OCI-LY1 (cell line): ENCODE measurements around the gene HOXA7.
A peak's percentile ranks its signal among the peaks of the same experiment; 100 is the strongest.

ENCODE experiments used
- H2AFZ ChIP-seq: fragments of 200-600 bp; sonication (generic), shearing (Covaris generic); 2 replicates; pipeline ENCODE4 v1.6.0; 2014; ENCODE audit warnings: antibody characterized with exemption, mild to moderate bottlenecking, low read length
- H3F3A ChIP-seq: fragments of 200-600 bp; sonication (generic), shearing (Covaris generic); 2 replicates; pipeline ENCODE4 v1.6.0; 2014; ENCODE audit warnings: mild to moderate bottlenecking, antibody characterized with exemption, low read length, moderate library complexity; ENCODE audit not compliant: insufficient read depth
- H3K27ac ChIP-seq: fragments of 200-600 bp; sonication (generic); 2 replicates; pipeline ENCODE4 v1.5.1; 2014; ENCODE audit warnings: low read length, mixed run types, mild to moderate bottlenecking, low read depth; ENCODE audit not compliant: poor library complexity, severe bottlenecking
- H3K27me3 ChIP-seq: fragments of 200-600 bp; sonication (generic); 2 replicates; pipeline ENCODE4 v1.6.0; 2014; ENCODE audit warnings: antibody characterized with exemption, mild to moderate bottlenecking, low read length, moderate library complexity; ENCODE audit not compliant: insufficient read depth
- H3K36me3 ChIP-seq: fragments of 200-600 bp; sonication (generic); 2 replicates; pipeline ENCODE4 v1.6.1; 2014; ENCODE audit warnings: mild to moderate bottlenecking, antibody characterized with exemption, low read length, moderate library complexity, mixed read lengths; ENCODE audit not compliant: insufficient read depth
- H3K4me1 ChIP-seq: fragments of 200-600 bp; sonication (generic); 2 replicates; pipeline ENCODE4 v1.5.1; 2014; ENCODE audit warnings: mild to moderate bottlenecking, low read length, moderate library complexity; ENCODE audit not compliant: insufficient read depth, severe bottlenecking
- H3K4me2 ChIP-seq: fragments of 200-600 bp; sonication (generic), shearing (Covaris generic); 2 replicates; pipeline ENCODE4 v1.6.1; 2014; ENCODE audit warnings: low read length
- H3K4me3 ChIP-seq: fragments of 200-600 bp; sonication (generic); 2 replicates; pipeline ENCODE4 v1.5.1; 2014; ENCODE audit warnings: low read length, low read depth, mild to moderate bottlenecking, mixed read lengths; ENCODE audit not compliant: poor library complexity, severe bottlenecking
- H3K79me2 ChIP-seq: fragments of 200-600 bp; shearing (Covaris generic); 2 replicates; pipeline ENCODE4 v1.6.1; 2016; ENCODE audit warnings: mixed run types, low read length, mixed read lengths; ENCODE audit not compliant: insufficient read depth
- H3K9ac ChIP-seq: fragments of 200-600 bp; sonication (generic), shearing (Covaris generic); 2 replicates; pipeline ENCODE4 v1.6.1; 2014; ENCODE audit warnings: mild to moderate bottlenecking, low read length, mixed read lengths
- H3K9me2 ChIP-seq: fragments of 200-600 bp; sonication (generic), shearing (Covaris generic); 2 replicates; pipeline ENCODE4 v1.6.1; 2014; ENCODE audit warnings: low read depth, mild to moderate bottlenecking, low read length, mixed read lengths
- H3K9me3 ChIP-seq: fragments of 200-600 bp; shearing (Covaris generic); 2 replicates; pipeline ENCODE4 v1.6.1; 2014; ENCODE audit warnings: low read length, mixed read lengths
- H4K20me1 ChIP-seq: fragments of 200-600 bp; sonication (generic), shearing (Covaris generic); 2 replicates; pipeline ENCODE4 v1.6.0; 2016; ENCODE audit warnings: mild to moderate bottlenecking, low read length; ENCODE audit not compliant: insufficient read depth
- EZH2 ChIP-seq: fragments of 200-600 bp; sonication (generic), shearing (Covaris generic); IDR thresholded peaks from 2 replicates; pipeline ENCODE4 v1.8.0; 2017; ENCODE audit warnings: borderline replicate concordance, mixed run types, mild to moderate bottlenecking, antibody characterized with exemption, low read length, moderate library complexity, mixed read lengths
- TF ChIP-seq, protein P1 (sequence below): fragments of 200-600 bp; sonication (generic), shearing (Covaris generic); IDR thresholded peaks from 2 replicates; pipeline ENCODE4 v1.5.1; 2017; ENCODE audit warnings: mild to moderate bottlenecking, antibody characterized with exemption, low read length, moderate library complexity, mixed read lengths

The HOXA7 gene

GRCh38 chr7:27152816-27153442 is 3.5 kb downstream of the HOXA7 start:
- Histone ChIP-seq H3K79me2 (no peaks in the 10 kb centered on the region), H3F3A (no peaks in the 10 kb centered on the region), H3K4me2 (peak overlapping the region; percentile 91; the same call in 1 of the 2 replicates), H3K36me3 (no peaks in the 10 kb centered on the region), H3K27ac (no peak overlapping the region), H3K4me3 (peak overlapping the region; percentile 63), H3K9me2 (no peaks in the 10 kb centered on the region), H3K9ac (no peak overlapping the region), H4K20me1 (no peaks in the 10 kb centered on the region), H2AFZ (no peak overlapping the region), H3K9me3 (no peaks in the 10 kb centered on the region), H3K27me3 (peaks cover 20% of the 10 kb centered on the region; the same call in 1 of the 2 replicates), H3K4me1 (peaks cover 42% of the 10 kb centered on the region)
- no peak for TF ChIP-seq EZH2
- TF ChIP-seq, protein P1, sequence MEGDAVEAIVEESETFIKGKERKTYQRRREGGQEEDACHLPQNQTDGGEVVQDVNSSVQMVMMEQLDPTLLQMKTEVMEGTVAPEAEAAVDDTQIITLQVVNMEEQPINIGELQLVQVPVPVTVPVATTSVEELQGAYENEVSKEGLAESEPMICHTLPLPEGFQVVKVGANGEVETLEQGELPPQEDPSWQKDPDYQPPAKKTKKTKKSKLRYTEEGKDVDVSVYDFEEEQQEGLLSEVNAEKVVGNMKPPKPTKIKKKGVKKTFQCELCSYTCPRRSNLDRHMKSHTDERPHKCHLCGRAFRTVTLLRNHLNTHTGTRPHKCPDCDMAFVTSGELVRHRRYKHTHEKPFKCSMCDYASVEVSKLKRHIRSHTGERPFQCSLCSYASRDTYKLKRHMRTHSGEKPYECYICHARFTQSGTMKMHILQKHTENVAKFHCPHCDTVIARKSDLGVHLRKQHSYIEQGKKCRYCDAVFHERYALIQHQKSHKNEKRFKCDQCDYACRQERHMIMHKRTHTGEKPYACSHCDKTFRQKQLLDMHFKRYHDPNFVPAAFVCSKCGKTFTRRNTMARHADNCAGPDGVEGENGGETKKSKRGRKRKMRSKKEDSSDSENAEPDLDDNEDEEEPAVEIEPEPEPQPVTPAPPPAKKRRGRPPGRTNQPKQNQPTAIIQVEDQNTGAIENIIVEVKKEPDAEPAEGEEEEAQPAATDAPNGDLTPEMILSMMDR = no peak

DNA sequence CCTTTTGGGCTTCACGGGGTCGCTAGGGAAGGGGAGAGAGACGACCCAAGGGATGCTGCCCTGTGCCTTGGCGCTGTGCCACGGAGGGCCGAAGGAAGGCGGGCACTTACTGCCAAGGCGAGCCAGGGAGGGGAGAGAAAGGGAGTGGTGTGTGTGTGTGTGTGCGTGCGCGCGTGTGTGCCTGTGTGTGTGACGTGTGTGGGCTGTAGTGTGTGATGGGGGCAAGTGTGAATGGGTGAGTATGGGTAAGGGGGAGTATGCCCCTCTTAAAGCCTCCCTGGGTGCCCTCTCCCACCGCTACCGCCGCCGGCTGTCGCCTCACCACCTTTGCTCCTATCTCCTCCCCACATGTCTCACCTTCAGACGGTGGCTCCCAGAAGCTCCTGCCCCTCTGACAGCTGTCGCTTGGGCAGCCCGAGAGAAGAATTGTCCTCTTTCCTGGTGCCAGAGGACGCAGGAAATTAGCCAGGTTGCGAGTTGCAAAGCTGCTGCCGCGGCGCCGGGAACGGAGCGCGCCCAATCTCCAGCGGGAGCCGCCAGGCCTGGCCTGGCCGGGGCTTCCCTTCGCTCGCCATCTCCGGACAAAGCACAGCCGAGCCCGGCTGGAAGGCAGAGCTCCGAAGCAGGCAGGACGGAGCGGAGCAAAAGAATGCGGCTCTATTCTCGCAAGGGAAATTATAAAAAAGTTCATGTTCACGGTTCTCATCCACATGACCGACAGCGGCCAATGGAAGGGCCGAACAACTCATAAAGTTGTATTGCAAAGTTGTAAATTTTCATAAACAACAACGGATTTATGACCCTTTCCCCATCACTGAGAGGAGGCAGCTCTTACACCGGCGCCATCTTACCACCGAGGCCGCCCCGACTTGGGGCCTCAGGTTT is 4.3 kb downstream of the HOXA7 start, which contains the start of gene HOXA3:
Gene HOXA3, minus strand, starts transcription at position 653 of the 885 bp plus-strand sequence. CDS start 41,943 bp downstream, outside the sequence.
- Histone ChIP-seq H3K9me3 (no peaks in the 10 kb centered on the region), H3K36me3 (no peaks in the 10 kb centered on the region), H2AFZ (no peak within 1 kb of the TSS), H3K9me2 (no peaks in the 10 kb centered on the region), H3K9ac (peak within 1 kb of the TSS; percentile 61; the same call in 1 of the 2 replicates), H4K20me1 (no peaks in the 10 kb centered on the region), H3K27me3 (peaks cover 24% of the 10 kb centered on the region; the same call in 1 of the 2 replicates), H3F3A (no peaks in the 10 kb centered on the region), H3K4me1 (peaks cover 49% of the 10 kb centered on the region), H3K4me2 (peak within 1 kb of the TSS; percentile 91), H3K27ac (no peak within 1 kb of the TSS), H3K4me3 (peak within 1 kb of the TSS; percentile 63), H3K79me2 (no peaks in the 10 kb centered on the region)
- TF ChIP-seq EZH2 = no peak
- TF ChIP-seq, protein P1 = no peak

- Histone ChIP-seq H3K4me2 (peak overlapping the region; percentile 91), H3K27ac (no peak overlapping the region), H3K9ac (peak overlapping the region; percentile 61), H3K4me3 (peak overlapping the region; percentile 63), H3K36me3 (no peaks in the 10 kb centered on the region), H3K27me3 (peaks cover 24% of the 10 kb centered on the region; the same call in 1 of the 2 replicates), H3K79me2 (no peaks in the 10 kb centered on the region), H3K4me1 (peaks cover 49% of the 10 kb centered on the region), H3F3A (no peaks in the 10 kb centered on the region), H2AFZ (0 out of 2 replicates have a peak overlapping the region, but pooled peaks have one; percentile 36), H3K9me2 (no peaks in the 10 kb centered on the region), H4K20me1 (no peaks in the 10 kb centered on the region), H3K9me3 (no peaks in the 10 kb centered on the region)
- TF ChIP-seq EZH2 = no peak
- TF ChIP-seq, protein P1 = no peak
These were observed 5.0 kb downstream of the HOXA7 start for GRCh38 chr7:27151341-27151930.
